Measurements from ENCODE around the gene LECT2. TPM values are rescaled to one million over a fixed set of nuclear protein-coding genes. Genes with fewer than 3 reads are reported as not detected.

LECT2 gene
- total and polyA plus RNA-seq, 2 experiments from 2014 or later, result 0.45 TPM; not detected in 1

DNA sequence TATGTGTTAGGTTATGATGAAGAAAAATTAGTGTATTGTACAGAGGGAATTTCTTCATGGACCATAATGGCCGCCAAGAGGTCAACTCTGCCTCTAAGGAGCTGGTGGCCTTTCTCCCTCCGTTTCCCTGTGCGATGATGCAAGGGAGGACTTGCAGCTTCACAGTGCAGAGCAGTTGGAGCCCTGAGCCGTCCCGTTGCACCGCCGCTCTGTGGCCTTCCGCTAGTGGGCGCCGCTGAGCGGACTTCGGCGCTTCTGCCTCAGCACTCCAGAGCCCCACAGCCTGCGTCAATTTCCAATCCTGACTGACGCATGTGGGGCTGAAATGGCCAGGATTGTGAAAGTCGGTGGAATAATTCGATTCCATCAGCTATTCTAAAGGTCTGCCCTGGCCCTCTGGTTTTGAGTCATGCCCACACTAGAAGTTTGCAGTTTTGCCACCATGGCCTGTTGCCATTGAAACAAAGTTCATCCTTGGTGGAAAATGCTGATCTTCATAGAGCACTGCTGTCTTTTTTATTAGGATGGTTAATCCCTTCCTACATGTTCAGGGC lies 22.7 kb upstream of the LECT2 start (continued):
- TF ChIP-seq, protein P1, sequence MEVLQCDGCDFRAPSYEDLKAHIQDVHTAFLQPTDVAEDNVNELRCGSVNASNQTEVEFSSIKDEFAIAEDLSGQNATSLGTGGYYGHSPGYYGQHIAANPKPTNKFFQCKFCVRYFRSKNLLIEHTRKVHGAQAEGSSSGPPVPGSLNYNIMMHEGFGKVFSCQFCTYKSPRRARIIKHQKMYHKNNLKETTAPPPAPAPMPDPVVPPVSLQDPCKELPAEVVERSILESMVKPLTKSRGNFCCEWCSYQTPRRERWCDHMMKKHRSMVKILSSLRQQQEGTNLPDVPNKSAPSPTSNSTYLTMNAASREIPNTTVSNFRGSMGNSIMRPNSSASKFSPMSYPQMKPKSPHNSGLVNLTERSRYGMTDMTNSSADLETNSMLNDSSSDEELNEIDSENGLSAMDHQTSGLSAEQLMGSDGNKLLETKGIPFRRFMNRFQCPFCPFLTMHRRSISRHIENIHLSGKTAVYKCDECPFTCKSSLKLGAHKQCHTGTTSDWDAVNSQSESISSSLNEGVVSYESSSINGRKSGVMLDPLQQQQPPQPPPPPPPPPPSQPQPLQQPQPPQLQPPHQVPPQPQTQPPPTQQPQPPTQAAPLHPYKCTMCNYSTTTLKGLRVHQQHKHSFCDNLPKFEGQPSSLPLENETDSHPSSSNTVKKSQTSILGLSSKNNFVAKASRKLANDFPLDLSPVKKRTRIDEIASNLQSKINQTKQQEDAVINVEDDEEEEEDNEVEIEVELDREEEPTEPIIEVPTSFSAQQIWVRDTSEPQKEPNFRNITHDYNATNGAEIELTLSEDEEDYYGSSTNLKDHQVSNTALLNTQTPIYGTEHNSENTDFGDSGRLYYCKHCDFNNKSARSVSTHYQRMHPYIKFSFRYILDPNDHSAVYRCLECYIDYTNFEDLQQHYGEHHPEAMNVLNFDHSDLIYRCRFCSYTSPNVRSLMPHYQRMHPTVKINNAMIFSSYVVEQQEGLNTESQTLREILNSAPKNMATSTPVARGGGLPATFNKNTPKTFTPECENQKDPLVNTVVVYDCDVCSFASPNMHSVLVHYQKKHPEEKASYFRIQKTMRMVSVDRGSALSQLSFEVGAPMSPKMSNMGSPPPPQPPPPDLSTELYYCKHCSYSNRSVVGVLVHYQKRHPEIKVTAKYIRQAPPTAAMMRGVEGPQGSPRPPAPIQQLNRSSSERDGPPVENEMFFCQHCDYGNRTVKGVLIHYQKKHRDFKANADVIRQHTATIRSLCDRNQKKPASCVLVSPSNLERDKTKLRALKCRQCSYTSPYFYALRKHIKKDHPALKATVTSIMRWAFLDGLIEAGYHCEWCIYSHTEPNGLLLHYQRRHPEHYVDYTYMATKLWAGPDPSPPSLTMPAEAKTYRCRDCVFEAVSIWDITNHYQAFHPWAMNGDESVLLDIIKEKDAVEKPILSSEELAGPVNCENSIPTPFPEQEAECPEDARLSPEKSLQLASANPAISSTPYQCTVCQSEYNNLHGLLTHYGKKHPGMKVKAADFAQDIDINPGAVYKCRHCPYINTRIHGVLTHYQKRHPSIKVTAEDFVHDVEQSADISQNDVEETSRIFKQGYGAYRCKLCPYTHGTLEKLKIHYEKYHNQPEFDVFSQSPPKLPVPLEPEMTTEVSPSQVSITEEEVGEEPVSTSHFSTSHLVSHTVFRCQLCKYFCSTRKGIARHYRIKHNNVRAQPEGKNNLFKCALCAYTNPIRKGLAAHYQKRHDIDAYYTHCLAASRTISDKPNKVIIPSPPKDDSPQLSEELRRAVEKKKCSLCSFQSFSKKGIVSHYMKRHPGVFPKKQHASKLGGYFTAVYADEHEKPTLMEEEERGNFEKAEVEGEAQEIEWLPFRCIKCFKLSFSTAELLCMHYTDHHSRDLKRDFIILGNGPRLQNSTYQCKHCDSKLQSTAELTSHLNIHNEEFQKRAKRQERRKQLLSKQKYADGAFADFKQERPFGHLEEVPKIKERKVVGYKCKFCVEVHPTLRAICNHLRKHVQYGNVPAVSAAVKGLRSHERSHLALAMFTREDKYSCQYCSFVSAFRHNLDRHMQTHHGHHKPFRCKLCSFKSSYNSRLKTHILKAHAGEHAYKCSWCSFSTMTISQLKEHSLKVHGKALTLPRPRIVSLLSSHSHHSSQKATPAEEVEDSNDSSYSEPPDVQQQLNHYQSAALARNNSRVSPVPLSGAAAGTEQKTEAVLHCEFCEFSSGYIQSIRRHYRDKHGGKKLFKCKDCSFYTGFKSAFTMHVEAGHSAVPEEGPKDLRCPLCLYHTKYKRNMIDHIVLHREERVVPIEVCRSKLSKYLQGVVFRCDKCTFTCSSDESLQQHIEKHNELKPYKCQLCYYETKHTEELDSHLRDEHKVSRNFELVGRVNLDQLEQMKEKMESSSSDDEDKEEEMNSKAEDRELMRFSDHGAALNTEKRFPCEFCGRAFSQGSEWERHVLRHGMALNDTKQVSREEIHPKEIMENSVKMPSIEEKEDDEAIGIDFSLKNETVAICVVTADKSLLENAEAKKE (CRISPR knock-in tag; IDR thresholded peaks at IDR 0.05), result peak; percentile 65
- no peak for TF ChIP-seq POLR2AphosphoS5 (IDR thresholded peaks at IDR 0.05; ENCODE audit: low read depth)
- no peak for TF ChIP-seq ZNF114 (CRISPR knock-in tag; IDR thresholded peaks at IDR 0.05)
- TF ChIP-seq, protein P2, sequence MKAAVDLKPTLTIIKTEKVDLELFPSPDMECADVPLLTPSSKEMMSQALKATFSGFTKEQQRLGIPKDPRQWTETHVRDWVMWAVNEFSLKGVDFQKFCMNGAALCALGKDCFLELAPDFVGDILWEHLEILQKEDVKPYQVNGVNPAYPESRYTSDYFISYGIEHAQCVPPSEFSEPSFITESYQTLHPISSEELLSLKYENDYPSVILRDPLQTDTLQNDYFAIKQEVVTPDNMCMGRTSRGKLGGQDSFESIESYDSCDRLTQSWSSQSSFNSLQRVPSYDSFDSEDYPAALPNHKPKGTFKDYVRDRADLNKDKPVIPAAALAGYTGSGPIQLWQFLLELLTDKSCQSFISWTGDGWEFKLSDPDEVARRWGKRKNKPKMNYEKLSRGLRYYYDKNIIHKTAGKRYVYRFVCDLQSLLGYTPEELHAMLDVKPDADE (IDR thresholded peaks at IDR 0.05), result no peak
- TF ChIP-seq NANOG (IDR thresholded peaks at IDR 0.05; ENCODE audit: borderline replicate concordance), result no peak

DNA sequence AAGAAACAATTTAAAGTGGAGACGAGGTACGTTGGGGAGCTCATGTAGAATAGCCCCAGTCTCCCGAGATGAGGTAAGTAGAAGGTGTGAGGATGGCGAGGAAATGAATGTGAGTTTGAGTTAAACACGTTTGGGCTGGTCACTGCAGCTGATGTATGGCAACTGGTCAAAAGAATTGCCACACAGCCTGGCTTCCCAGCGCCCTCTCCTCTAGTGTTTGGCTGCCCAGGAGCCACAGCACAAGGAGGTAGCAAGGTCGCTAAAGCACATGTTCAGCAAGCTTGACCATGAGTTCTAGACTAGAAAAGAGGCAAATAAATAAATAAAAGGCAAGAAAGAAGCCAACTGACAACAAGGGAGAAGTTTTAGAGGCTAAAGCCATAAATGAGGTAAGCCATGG lies 21.4 kb upstream of the LECT2 start:
- H3K4me2 ChIP-seq, result no peak overlapping the region
- no peak overlapping the region; the same call in 1 of the 2 replicates for H2AFZ ChIP-seq
- H4K20me1 ChIP-seq (replicated peaks; ENCODE audit: insufficient read depth), result no peaks in the 10 kb centered on the region
- no peaks in the 10 kb centered on the region for H3K36me3 Mint-ChIP-seq (ENCODE audit: low read depth)
- no peaks in the 10 kb centered on the region for H3K36me3 ChIP-seq (ENCODE audit: insufficient read depth)
- H3K27me3 ChIP-seq (ENCODE audit: insufficient read depth), result no peaks in the 10 kb centered on the region
- peaks cover 20% of the 10 kb centered on the region for H3K4me1 Mint-ChIP-seq
- H3K9me3 Mint-ChIP-seq, result no peaks in the 10 kb centered on the region; the same call in 2 of the 3 replicates
- peaks cover 4% of the 10 kb centered on the region for H3K27me3 Mint-ChIP-seq (ENCODE audit: insufficient read depth, low read depth, poor library complexity)
- no peak overlapping the region for H3K4me3 Mint-ChIP-seq
- no peaks in the 10 kb centered on the region for H3K9me2 ChIP-seq (ENCODE audit: insufficient read depth)
- ATAC-seq (no peak), DNase-seq (ENCODE audit: low spot score) (no peak)
- H3F3A ChIP-seq (replicated peaks; ENCODE audit: low read depth), result no peaks in the 10 kb centered on the region
- H3K4me1 ChIP-seq (ENCODE audit: insufficient read depth), result peaks cover 10% of the 10 kb centered on the region
- no peak overlapping the region for H3K27ac ChIP-seq (ENCODE audit: low read depth)
- H3K79me2 ChIP-seq (replicated peaks; ENCODE audit: insufficient read depth), result no peaks in the 10 kb centered on the region
- no peak overlapping the region for H3K4me3 ChIP-seq
- no peak overlapping the region for H3K27ac Mint-ChIP-seq
- TF ChIP-seq ZNF331 (CRISPR knock-in tag; IDR thresholded peaks at IDR 0.05; ENCODE audit: low read depth) (no peak), EZH2phosphoT487 (IDR thresholded peaks at IDR 0.05; ENCODE audit: unreplicated experiment) (no peak), POLR2AphosphoS5 (IDR thresholded peaks at IDR 0.05; ENCODE audit: low read depth) (no peak), STAT1 (IDR thresholded peaks at IDR 0.05; ENCODE audit: unreplicated experiment) (no peak), CREB1 (CRISPR knock-in tag; IDR thresholded peaks at IDR 0.05; ENCODE audit: low read depth) (no peak), ZNF114 (CRISPR knock-in tag; IDR thresholded peaks at IDR 0.05) (no peak)
- TF ChIP-seq, protein P2 (IDR thresholded peaks at IDR 0.05), result no peak
- TF ChIP-seq, protein P3, sequence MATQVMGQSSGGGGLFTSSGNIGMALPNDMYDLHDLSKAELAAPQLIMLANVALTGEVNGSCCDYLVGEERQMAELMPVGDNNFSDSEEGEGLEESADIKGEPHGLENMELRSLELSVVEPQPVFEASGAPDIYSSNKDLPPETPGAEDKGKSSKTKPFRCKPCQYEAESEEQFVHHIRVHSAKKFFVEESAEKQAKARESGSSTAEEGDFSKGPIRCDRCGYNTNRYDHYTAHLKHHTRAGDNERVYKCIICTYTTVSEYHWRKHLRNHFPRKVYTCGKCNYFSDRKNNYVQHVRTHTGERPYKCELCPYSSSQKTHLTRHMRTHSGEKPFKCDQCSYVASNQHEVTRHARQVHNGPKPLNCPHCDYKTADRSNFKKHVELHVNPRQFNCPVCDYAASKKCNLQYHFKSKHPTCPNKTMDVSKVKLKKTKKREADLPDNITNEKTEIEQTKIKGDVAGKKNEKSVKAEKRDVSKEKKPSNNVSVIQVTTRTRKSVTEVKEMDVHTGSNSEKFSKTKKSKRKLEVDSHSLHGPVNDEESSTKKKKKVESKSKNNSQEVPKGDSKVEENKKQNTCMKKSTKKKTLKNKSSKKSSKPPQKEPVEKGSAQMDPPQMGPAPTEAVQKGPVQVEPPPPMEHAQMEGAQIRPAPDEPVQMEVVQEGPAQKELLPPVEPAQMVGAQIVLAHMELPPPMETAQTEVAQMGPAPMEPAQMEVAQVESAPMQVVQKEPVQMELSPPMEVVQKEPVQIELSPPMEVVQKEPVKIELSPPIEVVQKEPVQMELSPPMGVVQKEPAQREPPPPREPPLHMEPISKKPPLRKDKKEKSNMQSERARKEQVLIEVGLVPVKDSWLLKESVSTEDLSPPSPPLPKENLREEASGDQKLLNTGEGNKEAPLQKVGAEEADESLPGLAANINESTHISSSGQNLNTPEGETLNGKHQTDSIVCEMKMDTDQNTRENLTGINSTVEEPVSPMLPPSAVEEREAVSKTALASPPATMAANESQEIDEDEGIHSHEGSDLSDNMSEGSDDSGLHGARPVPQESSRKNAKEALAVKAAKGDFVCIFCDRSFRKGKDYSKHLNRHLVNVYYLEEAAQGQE (IDR thresholded peaks at IDR 0.05; ENCODE audit: unreplicated experiment), result no peak
- TF ChIP-seq, protein P4, sequence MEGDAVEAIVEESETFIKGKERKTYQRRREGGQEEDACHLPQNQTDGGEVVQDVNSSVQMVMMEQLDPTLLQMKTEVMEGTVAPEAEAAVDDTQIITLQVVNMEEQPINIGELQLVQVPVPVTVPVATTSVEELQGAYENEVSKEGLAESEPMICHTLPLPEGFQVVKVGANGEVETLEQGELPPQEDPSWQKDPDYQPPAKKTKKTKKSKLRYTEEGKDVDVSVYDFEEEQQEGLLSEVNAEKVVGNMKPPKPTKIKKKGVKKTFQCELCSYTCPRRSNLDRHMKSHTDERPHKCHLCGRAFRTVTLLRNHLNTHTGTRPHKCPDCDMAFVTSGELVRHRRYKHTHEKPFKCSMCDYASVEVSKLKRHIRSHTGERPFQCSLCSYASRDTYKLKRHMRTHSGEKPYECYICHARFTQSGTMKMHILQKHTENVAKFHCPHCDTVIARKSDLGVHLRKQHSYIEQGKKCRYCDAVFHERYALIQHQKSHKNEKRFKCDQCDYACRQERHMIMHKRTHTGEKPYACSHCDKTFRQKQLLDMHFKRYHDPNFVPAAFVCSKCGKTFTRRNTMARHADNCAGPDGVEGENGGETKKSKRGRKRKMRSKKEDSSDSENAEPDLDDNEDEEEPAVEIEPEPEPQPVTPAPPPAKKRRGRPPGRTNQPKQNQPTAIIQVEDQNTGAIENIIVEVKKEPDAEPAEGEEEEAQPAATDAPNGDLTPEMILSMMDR (conservative IDR thresholded peaks at IDR 0.05; ENCODE audit: low read depth in 2 of 2), result no peak
